Measurements from ENCODE around the gene JADE1.

GRCh38 chr4:128840711-128841318 lies 31.3 kb downstream of the JADE1 start:
- no peak for TF ChIP-seq CTCF (conservative IDR thresholded peaks at IDR 0.05; ENCODE audit: low read depth, low read length)
- no peak for TF ChIP-seq EZH2 (IDR thresholded peaks at IDR 0.05; ENCODE audit: borderline replicate concordance, low read depth, low read length, poor library complexity, severe bottlenecking)

Data from A673 (cell line).